ENCODE measurements around the gene MCFD2.

Gene MCFD2

DNA sequence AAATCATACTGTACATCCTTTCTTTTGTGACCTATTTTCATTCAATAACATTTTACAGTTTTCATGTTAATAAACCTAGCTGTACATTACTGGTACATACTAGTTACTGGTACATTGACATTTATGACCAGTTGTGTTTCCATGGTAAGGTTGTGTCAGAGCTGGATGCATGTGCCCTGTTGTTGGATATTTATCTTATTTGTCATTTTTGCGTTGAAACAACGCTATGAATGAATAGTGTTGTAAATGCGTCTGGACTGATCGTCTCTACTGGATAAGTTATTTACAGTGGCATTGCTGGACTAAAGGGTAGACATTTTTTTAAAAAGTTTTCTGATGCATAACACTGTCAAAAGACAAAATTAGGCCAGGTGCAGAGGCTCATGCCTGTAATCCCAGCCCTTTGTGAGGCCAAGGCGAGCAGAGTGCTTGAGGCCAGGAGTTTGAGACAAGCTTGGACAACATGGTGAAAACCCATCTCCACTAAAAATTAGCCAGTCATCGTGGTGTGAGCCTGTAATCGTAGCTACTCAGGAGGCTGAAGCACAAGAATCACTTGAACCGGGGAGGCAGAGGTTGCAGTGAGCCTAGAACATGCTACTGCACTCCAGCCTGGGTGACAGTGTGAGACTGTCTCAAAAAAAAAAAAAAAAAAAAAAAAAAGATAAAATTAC is 40.2 kb downstream of the MCFD2 start:
- Mint-ChIP-seq H3K4me3 (no peak overlapping the region), H3K36me3 (ENCODE audit: low read depth) (no peaks in the 10 kb centered on the region), H3K4me1 (peaks cover 52% of the 10 kb centered on the region), H3K9me3 (no peaks in the 10 kb centered on the region), H3K27ac (peak overlapping the region; percentile 60 to 83 (median 80)), H3K27me3 (ENCODE audit: low read depth) (peaks cover 9% of the 10 kb centered on the region)
- TF ChIP-seq, protein P1, sequence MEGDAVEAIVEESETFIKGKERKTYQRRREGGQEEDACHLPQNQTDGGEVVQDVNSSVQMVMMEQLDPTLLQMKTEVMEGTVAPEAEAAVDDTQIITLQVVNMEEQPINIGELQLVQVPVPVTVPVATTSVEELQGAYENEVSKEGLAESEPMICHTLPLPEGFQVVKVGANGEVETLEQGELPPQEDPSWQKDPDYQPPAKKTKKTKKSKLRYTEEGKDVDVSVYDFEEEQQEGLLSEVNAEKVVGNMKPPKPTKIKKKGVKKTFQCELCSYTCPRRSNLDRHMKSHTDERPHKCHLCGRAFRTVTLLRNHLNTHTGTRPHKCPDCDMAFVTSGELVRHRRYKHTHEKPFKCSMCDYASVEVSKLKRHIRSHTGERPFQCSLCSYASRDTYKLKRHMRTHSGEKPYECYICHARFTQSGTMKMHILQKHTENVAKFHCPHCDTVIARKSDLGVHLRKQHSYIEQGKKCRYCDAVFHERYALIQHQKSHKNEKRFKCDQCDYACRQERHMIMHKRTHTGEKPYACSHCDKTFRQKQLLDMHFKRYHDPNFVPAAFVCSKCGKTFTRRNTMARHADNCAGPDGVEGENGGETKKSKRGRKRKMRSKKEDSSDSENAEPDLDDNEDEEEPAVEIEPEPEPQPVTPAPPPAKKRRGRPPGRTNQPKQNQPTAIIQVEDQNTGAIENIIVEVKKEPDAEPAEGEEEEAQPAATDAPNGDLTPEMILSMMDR (IDR thresholded peaks at IDR 0.05; ENCODE audit: unreplicated experiment in 3 of 3), result no peak

DNA sequence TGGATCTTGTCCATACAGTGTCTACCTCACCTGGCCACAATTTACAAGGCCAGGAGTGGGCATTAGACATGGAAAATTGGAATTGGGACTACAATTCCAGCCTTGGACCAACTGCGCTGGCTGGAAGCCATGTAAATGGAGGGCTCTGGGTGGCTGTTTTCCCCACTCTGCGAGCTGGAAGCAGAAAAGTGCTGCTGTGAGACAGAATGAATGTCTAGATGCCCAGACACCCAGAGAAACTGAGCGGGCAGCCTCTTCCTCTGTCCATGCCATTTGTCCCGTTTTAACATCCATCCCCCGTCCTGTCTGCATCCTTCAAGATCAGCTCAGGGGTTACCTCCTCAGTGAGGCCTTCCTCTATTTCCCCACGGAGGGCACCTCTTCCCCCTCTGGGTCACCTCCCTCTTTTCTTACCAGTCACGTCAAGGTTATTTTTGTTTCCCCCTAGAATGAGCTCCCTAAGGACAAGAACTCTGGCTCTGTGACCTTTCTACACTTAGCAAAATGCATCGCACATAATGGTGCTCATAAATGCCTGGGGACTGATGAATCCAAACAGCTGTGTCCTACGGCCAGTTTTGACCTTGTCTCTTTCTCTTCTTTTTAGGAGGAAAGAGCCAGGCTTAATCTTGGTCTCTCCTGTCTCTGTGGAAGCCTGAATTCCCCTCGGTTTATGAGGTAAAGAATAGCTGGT is 41.2 kb downstream of the MCFD2 start:
- Mint-ChIP-seq H3K27me3 (ENCODE audit: low read depth) (peaks cover 10% of the 10 kb centered on the region), H3K9me3 (no peaks in the 10 kb centered on the region), H3K4me3 (no peak overlapping the region), H3K4me1 (peaks cover 60% of the 10 kb centered on the region), H3K36me3 (ENCODE audit: low read depth) (no peaks in the 10 kb centered on the region), H3K27ac (peak overlapping the region; percentile 80 to 89 (median 83))
- TF ChIP-seq, protein P1 (IDR thresholded peaks at IDR 0.05; ENCODE audit: unreplicated experiment in 3 of 3), result no peak

DNA sequence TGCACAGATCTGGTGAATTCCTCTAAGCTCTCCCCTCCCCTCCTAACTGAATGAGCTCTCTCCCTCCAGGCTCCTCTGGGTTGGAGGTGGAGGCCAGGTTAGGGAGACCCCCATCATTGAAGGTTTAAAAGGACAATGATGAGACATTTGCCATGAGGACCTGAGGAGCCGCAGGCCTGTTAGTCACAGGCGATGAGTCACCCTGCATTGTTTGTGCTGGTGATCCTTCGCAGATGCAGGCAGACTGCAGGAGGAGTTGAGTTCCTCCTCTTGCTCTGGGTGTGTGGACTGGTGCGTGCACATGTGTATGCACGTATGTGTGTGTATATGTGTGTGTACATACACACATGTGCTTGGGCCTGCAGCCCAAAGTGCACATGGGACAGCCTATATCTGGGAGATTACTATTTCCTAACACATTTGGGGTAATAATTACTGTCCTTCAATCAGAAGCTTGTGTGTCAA is 42.0 kb downstream of the MCFD2 start:
- H3K36me3 Mint-ChIP-seq (ENCODE audit: low read depth), result no peaks in the 10 kb centered on the region
- TF ChIP-seq, protein P1 (IDR thresholded peaks at IDR 0.05; ENCODE audit: unreplicated experiment in 3 of 3), result no peak
- H3K27ac Mint-ChIP-seq, result peak overlapping the region; percentile 51 to 94 (median 92)
- H3K4me3 Mint-ChIP-seq, result no peak overlapping the region
- peaks cover 66% of the 10 kb centered on the region for H3K4me1 Mint-ChIP-seq
- H3K9me3 Mint-ChIP-seq, result no peaks in the 10 kb centered on the region
- H3K27me3 Mint-ChIP-seq (ENCODE audit: low read depth), result peaks cover 12% of the 10 kb centered on the region

DNA sequence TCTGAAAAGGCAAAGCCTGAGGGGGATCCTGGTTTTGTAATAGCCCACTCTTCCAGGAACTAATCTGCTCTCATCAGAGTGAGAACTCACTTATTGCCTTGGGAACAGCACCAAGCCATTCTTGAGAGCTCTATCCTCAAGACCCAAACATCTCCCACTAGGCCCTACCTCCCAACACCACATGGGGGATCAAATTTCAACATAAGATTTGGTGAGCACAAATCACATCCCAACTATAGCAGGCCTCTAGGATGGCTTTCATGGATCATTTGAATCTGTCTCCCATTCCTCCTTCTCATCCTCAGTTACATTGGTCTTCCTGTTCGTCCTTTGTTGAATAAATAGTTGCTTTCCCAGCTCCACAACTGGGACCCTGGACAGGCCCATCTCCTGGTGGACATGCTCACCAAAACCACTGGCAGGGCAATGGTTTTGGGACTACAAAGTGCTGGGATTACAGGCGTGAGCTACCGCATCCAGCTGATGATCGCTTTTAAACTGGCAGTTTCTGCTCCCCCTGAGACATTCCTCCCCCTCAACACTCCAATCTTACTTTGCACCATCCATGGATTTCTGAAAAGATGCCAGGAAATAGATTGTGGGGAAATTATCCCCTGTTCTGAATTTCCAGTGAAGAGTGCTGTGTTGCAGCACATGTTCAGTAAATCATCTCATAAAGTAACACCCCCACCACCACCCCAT is 42.6 kb downstream of the MCFD2 start:
- peak overlapping the region; percentile 51 to 94 (median 92) for H3K27ac Mint-ChIP-seq
- no peaks in the 10 kb centered on the region for H3K9me3 Mint-ChIP-seq
- TF ChIP-seq, protein P1 (IDR thresholded peaks at IDR 0.05; ENCODE audit: unreplicated experiment in 3 of 3), result no peak
- H3K4me3 Mint-ChIP-seq, result no peak overlapping the region
- H3K27me3 Mint-ChIP-seq (ENCODE audit: low read depth), result peaks cover 12% of the 10 kb centered on the region
- no peaks in the 10 kb centered on the region for H3K36me3 Mint-ChIP-seq (ENCODE audit: low read depth)
- H3K4me1 Mint-ChIP-seq, result peaks cover 69% of the 10 kb centered on the region

- no peak overlapping the region for H3K4me3 Mint-ChIP-seq
- peaks cover 12% of the 10 kb centered on the region for H3K27me3 Mint-ChIP-seq (ENCODE audit: low read depth)
- TF ChIP-seq, protein P1 (IDR thresholded peaks at IDR 0.05; ENCODE audit: unreplicated experiment in 3 of 3), result no peak
- H3K9me3 Mint-ChIP-seq, result no peaks in the 10 kb centered on the region
- peak overlapping the region in 2 of 3 experiments; percentile 80 to 94 for H3K27ac Mint-ChIP-seq
- H3K36me3 Mint-ChIP-seq (ENCODE audit: low read depth), result no peaks in the 10 kb centered on the region
- peaks cover 72% of the 10 kb centered on the region for H3K4me1 Mint-ChIP-seq
These were observed 43.6 kb downstream of the MCFD2 start for GRCh38 chr2:46871976-46872381.
